IMR-90 (cell line): Measurements from ENCODE around the gene MLST8.

ENCODE experiments used
- BHLHE40 ChIP-seq: fragments of 150-350 bp; IDR thresholded peaks from 2 replicates; pipeline ENCODE4 v1.6.1; 2016; ENCODE audit warnings: mild to moderate bottlenecking, low read depth, low read length
- CHD1 ChIP-seq: IDR thresholded peaks from 2 replicates; pipeline ENCODE4 v1.6.1; 2012; ENCODE audit warnings: low read depth, low read length, improper control_type of control experiment
- NFE2L2 ChIP-seq: fragments of 150-350 bp; IDR thresholded peaks from 2 replicates; pipeline ENCODE4 v1.6.1; 2016; ENCODE audit warnings: low read depth, mild to moderate bottlenecking, low read length
- POLR2A ChIP-seq: IDR thresholded peaks from 2 replicates; pipeline ENCODE4 v1.6.1; 2012; ENCODE audit warnings: mild to moderate bottlenecking, low read depth, low read length
- RAD21 ChIP-seq: IDR thresholded peaks from 2 replicates; pipeline ENCODE4 v1.6.1; 2012; ENCODE audit warnings: low read length, improper control_type of control experiment
- RCOR1 ChIP-seq: IDR thresholded peaks from 2 replicates; pipeline ENCODE4 v1.6.1; 2012; ENCODE audit warnings: mild to moderate bottlenecking, low read length, improper control_type of control experiment; ENCODE audit not compliant: insufficient replicate concordance
- RFX5 ChIP-seq: IDR thresholded peaks from 2 replicates; pipeline ENCODE4 v1.8.0; 2012; ENCODE audit warnings: low read depth, mild to moderate bottlenecking, low read length, moderate library complexity
- SMC3 ChIP-seq: fragments of 150-350 bp; IDR thresholded peaks from 2 replicates; pipeline ENCODE4 v1.6.1; 2016; ENCODE audit warnings: low read depth, mild to moderate bottlenecking, antibody characterized with exemption, low read length, moderate library complexity
- TF ChIP-seq, protein P1 (sequence below): conservative IDR thresholded peaks from 2 replicates; pipeline ENCODE4 v1.5.1; 2012; ENCODE audit warnings: mild to moderate bottlenecking, low read depth, low read length, improper control_type of control experiment
- TF ChIP-seq, protein P2 (sequence below): fragments of 150-350 bp; IDR thresholded peaks from 2 replicates; pipeline ENCODE4 v1.6.1; 2016; ENCODE audit warnings: low read depth, mild to moderate bottlenecking, low read length, moderate library complexity, borderline replicate concordance

DNA sequence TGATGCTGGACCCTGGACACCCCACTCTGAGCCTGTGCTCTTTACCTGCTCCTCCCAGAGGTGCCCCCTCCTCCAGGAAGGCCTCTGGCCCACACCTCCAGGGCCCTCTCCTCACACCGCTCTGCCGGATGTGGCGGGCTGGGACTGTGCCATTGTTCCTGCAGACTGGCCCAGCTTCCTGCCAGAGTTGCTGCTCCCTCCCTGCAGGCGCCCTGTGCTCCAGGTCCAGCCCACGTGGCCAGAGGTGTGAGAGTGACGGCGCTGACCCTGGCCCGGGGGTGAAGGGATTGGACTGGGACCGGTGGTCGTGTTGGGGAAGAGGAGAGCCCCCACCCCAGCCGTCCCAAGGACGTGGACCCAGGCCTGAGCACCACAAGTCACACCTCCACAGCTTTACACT lies 23.8 kb downstream of the MLST8 start:
- TF ChIP-seq BHLHE40 (no peak), POLR2A (no peak), CHD1 (no peak), RAD21 (no peak), RCOR1 (no peak), RFX5 (no peak), SMC3 (no peak), NFE2L2 (no peak)
- TF ChIP-seq, protein P1, sequence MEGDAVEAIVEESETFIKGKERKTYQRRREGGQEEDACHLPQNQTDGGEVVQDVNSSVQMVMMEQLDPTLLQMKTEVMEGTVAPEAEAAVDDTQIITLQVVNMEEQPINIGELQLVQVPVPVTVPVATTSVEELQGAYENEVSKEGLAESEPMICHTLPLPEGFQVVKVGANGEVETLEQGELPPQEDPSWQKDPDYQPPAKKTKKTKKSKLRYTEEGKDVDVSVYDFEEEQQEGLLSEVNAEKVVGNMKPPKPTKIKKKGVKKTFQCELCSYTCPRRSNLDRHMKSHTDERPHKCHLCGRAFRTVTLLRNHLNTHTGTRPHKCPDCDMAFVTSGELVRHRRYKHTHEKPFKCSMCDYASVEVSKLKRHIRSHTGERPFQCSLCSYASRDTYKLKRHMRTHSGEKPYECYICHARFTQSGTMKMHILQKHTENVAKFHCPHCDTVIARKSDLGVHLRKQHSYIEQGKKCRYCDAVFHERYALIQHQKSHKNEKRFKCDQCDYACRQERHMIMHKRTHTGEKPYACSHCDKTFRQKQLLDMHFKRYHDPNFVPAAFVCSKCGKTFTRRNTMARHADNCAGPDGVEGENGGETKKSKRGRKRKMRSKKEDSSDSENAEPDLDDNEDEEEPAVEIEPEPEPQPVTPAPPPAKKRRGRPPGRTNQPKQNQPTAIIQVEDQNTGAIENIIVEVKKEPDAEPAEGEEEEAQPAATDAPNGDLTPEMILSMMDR: no peak
- TF ChIP-seq, protein P2, sequence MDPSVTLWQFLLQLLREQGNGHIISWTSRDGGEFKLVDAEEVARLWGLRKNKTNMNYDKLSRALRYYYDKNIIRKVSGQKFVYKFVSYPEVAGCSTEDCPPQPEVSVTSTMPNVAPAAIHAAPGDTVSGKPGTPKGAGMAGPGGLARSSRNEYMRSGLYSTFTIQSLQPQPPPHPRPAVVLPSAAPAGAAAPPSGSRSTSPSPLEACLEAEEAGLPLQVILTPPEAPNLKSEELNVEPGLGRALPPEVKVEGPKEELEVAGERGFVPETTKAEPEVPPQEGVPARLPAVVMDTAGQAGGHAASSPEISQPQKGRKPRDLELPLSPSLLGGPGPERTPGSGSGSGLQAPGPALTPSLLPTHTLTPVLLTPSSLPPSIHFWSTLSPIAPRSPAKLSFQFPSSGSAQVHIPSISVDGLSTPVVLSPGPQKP: no peak
